H1 (cell line): ENCODE results near the gene DCX. TPM values are rescaled to one million over a fixed set of nuclear protein-coding genes. Genes with fewer than 3 reads are reported as not detected.

Experiments
- BCL11A ChIP-seq, 2 experiments: IDR thresholded peaks; one replicate each; pipeline ENCODE4 v1.6.1; 2011; ENCODE audit warnings: low read depth in 2 of 2, low read length in 2 of 2, mild to moderate bottlenecking in 2 of 2
- CEBPB ChIP-seq: IDR thresholded peaks from 2 replicates; pipeline ENCODE4 v1.6.1; 2012; ENCODE audit warnings: low read depth, low read length
- polyA plus RNA-seq, 7 experiments: library from polyadenylated mRNA; depleted of rRNA in 3 of 7; stranded (reverse) in 5 of 7; unstranded in 2 of 7; fragments of >200 nt in 5 of 7; fragments of 200-250 nt in 2 of 7; gene quantifications; 1 replicate in 5 of 7; 2 replicates in 1 of 7; 4 replicates in 1 of 7; pipeline versions ENCODE4 v1.2.1 to v1.2.3, GENCODE V29; 2011 to 2013; ENCODE audit warnings: missing spikeins in 2 of 7, mixed read lengths in 2 of 7
- total RNA-seq: library from RNA; stranded (reverse); fragmentation: NEBNext Ultra II Directional; extraction: Animal tissue kit (Norgen Biotek cat#: 25700); gene quantifications from 2 replicates; pipeline ENCODE4 v1.2.1, GENCODE V29; 2021
- TF ChIP-seq, protein P1 (sequence below): IDR thresholded peaks from 2 replicates; pipeline ENCODE4 v1.6.1; 2012; ENCODE audit warnings: inconsistent platforms

DCX gene
- total and polyA plus RNA-seq, 2 of the 8 experiments (the other 6 are each of a cell fraction or from before 2014, with no cell fraction given): 1.3 to 3.3 TPM

DNA sequence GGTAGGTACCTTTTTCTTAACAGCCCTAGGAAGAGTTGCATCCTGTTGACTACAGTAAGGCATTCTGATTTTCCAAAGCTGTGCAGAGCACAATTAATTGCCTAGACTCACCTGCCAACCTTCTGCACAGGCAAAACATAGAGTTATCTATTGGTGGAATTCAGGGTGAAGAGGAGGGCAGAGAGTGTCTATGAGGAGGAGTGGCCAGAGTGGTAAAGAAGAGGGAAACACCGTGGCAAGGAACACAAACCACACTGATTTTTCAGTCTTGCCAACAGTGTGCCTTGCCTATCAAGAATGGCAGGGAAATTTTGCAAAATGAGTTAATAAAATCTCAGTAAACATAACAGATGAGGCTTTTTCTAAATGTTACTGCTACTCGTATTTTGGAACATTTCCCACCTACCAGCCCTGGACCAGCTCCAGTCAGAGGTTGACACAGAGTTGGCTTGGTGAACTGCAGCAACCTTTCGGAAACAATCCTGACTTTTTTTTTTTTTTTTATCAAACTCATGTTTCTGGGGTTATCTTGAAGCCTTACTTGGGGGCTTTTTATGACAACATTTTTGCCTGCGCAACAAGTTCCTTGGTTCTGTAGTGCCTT is 73.8 kb downstream of the DCX start (continued):
- TF ChIP-seq CEBPB (no peak), BCL11A (IDR thresholded peaks at IDR 0.05; ENCODE audit: low read depth in 2 of 2, low read length in 2 of 2) (no peak)
- TF ChIP-seq, protein P1, sequence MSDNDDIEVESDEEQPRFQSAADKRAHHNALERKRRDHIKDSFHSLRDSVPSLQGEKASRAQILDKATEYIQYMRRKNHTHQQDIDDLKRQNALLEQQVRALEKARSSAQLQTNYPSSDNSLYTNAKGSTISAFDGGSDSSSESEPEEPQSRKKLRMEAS: no peak
